Osteocyte (in vitro differentiated cells): ENCODE results near the gene NT5DC2. TPM values are rescaled to one million over a fixed set of nuclear protein-coding genes. Genes with fewer than 3 reads are reported as not detected.

Source experiments
- DNase-seq: peaks from one replicate; pipeline ENCODE4 v3.0.0; 2021; ENCODE audit warnings: mixed read lengths; ENCODE audit not compliant: unreplicated experiment; ENCODE audit errors: extremely low spot score
- H3K27ac Mint-ChIP-seq: one replicate; pipeline ENCODE4 v1.8.0; 2021; ENCODE audit warnings: mild to moderate bottlenecking, mixed read lengths; ENCODE audit not compliant: unreplicated experiment
- H3K27me3 Mint-ChIP-seq: one replicate; pipeline ENCODE4 v1.8.0; 2021; ENCODE audit warnings: mixed read lengths; ENCODE audit not compliant: unreplicated experiment
- H3K36me3 Mint-ChIP-seq: one replicate; pipeline ENCODE4 v1.8.0; 2021; ENCODE audit warnings: mixed read lengths; ENCODE audit not compliant: unreplicated experiment
- H3K4me1 Mint-ChIP-seq: one replicate; pipeline ENCODE4 v1.8.0; 2021; ENCODE audit warnings: mixed read lengths; ENCODE audit not compliant: unreplicated experiment
- H3K4me3 Mint-ChIP-seq: one replicate; pipeline ENCODE4 v1.8.0; 2021; ENCODE audit warnings: mild to moderate bottlenecking, moderate library complexity, mixed read lengths; ENCODE audit not compliant: unreplicated experiment
- H3K9me3 Mint-ChIP-seq: one replicate; pipeline ENCODE4 v1.8.0; 2021; ENCODE audit warnings: mixed read lengths; ENCODE audit not compliant: unreplicated experiment
- total RNA-seq: library from RNA; stranded (reverse); gene quantifications from 2 replicates; pipeline ENCODE4 v1.2.1, GENCODE V29; 2021
- TF ChIP-seq, protein P1 (sequence below): fragments of 200-600 bp; sonication (generic); IDR thresholded peaks from 2 replicates; pipeline ENCODE4 v1.5.0; 2021; ENCODE audit warnings: antibody characterized with exemption, mild to moderate bottlenecking, moderate library complexity

The NT5DC2 gene
- total RNA-seq, 1 donor from 2014 or later: 178 TPM

DNA sequence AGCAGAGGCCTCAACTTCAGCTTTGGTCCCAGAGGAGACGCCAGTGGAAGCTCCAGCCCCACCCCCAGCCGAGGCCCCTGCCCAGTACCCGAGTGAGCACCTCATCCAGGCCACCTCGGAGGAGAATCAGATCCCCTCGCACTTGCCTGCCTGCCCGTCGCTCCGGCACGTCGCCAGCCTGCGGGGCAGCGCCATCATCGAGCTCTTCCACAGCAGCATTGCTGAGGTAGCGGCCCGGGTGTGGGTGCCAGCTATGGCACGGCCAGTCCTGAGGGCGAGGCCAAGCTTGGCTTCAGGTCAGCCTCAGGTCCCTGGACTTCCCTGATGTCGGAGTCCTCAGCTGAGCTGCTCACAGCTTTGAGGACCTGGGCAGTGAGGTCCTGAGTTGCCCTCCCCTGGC, 44.2 kb downstream of the NT5DC2 start:
- Mint-ChIP-seq H3K4me1 (peaks cover 10% of the 10 kb centered on the region), H3K27ac (no peak overlapping the region)
- TF ChIP-seq, protein P1, sequence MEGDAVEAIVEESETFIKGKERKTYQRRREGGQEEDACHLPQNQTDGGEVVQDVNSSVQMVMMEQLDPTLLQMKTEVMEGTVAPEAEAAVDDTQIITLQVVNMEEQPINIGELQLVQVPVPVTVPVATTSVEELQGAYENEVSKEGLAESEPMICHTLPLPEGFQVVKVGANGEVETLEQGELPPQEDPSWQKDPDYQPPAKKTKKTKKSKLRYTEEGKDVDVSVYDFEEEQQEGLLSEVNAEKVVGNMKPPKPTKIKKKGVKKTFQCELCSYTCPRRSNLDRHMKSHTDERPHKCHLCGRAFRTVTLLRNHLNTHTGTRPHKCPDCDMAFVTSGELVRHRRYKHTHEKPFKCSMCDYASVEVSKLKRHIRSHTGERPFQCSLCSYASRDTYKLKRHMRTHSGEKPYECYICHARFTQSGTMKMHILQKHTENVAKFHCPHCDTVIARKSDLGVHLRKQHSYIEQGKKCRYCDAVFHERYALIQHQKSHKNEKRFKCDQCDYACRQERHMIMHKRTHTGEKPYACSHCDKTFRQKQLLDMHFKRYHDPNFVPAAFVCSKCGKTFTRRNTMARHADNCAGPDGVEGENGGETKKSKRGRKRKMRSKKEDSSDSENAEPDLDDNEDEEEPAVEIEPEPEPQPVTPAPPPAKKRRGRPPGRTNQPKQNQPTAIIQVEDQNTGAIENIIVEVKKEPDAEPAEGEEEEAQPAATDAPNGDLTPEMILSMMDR: no peak

DNA sequence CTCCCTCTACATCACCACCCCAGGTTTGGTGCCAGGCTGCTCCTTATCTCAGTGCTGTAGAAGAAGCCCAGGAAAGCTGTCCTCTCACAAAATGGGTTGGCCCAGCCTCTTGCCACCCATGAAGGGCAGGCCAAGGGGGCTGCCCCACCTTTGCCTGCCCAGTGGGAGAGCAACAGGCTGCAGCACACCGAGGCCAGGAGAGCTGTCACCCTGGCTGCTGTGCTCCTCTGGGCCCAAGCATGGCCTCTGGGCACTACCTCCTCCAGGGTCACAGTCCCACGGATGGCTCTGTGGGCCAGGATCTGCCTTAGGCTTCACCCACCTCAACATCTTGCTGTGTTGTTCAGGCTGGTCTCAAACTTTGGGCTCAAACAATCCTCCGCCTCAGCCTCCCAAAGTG, 44.9 kb downstream of the NT5DC2 start:
- peaks cover 36% of the 10 kb centered on the region for H3K36me3 Mint-ChIP-seq
- H3K4me1 Mint-ChIP-seq: peaks cover 14% of the 10 kb centered on the region
- H3K27ac Mint-ChIP-seq: no peak overlapping the region
- H3K4me3 Mint-ChIP-seq: no peak overlapping the region
- no peaks in the 10 kb centered on the region for H3K9me3 Mint-ChIP-seq
- H3K27me3 Mint-ChIP-seq: no peaks in the 10 kb centered on the region
- DNase-seq: no peak
- TF ChIP-seq, protein P1: no peak

More for the DNA sequence above, 44.2 kb downstream of the NT5DC2 start:
- Mint-ChIP-seq H3K4me3 (no peak overlapping the region), H3K9me3 (no peaks in the 10 kb centered on the region), H3K27me3 (no peaks in the 10 kb centered on the region), H3K36me3 (peaks cover 31% of the 10 kb centered on the region)
- DNase-seq: no peak

DNA sequence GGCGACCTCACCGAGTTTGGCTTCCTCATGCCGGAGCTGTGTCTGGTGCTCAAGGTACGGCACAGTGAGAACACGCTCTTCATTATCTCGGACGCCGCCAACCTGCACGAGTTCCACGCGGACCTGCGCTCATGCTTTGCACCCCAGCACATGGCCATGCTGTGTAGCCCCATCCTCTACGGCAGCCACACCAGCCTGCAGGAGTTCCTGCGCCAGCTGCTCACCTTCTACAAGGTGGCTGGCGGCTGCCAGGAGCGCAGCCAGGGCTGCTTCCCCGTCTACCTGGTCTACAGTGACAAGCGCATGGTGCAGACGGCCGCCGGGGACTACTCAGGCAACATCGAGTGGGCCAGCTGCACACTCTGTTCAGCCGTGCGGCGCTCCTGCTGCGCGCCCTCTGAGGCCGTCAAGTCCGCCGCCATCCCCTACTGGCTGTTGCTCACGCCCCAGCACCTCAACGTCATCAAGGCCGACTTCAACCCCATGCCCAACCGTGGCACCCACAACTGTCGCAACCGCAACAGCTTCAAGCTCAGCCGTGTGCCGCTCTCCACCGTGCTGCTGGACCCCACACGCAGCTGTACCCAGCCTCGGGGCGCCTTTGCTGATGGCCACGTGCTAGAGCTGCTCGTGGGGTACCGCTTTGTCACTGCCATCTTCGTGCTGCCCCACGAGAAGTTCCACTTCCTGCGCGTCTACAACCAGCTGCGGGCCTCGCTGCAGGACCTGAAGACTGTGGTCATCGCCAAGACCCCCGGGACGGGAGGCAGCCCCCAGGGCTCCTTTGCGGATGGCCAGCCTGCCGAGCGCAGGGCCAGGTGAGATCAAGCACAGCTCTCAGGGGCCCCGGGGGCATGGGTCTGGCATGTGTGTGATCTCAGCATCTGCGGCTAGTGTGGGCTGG, 45.6 kb downstream of the NT5DC2 start:
- Mint-ChIP-seq H3K9me3 (no peaks in the 10 kb centered on the region), H3K27ac (no peak overlapping the region), H3K27me3 (no peaks in the 10 kb centered on the region), H3K4me3 (no peak overlapping the region), H3K4me1 (peaks cover 18% of the 10 kb centered on the region), H3K36me3 (peaks cover 38% of the 10 kb centered on the region)
- no peak for DNase-seq
- TF ChIP-seq, protein P1: no peak

DNA sequence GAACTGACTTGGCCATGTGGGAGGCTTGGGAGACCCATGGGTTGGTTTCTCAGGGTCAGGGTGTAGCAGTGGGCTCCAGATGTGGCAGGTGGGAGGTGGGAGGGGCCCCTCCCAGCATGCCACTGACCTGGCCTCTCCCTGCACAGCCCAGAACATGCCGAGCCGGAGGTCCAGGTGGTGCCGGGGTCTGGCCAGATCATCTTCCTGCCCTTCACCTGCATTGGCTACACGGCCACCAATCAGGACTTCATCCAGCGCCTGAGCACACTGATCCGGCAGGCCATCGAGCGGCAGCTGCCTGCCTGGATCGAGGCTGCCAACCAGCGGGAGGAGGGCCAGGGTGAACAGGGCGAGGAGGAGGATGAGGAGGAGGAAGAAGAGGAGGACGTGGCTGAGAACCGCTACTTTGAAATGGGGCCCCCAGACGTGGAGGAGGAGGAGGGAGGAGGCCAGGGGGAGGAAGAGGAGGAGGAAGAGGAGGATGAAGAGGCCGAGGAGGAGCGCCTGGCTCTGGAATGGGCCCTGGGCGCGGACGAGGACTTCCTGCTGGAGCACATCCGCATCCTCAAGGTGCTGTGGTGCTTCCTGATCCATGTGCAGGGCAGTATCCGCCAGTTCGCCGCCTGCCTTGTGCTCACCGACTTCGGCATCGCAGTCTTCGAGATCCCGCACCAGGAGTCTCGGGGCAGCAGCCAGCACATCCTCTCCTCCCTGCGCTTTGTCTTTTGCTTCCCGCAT, 46.4 kb downstream of the NT5DC2 start:
- Mint-ChIP-seq H3K36me3 (peaks cover 37% of the 10 kb centered on the region), H3K27ac (no peak overlapping the region), H3K4me3 (no peak overlapping the region), H3K4me1 (peaks cover 12% of the 10 kb centered on the region), H3K27me3 (no peaks in the 10 kb centered on the region), H3K9me3 (no peaks in the 10 kb centered on the region)
- DNase-seq: no peak
- TF ChIP-seq, protein P1: no peak
